HG02970 (cell line): Measurements from ENCODE around the gene VPS37C.

Source experiments
- ATAC-seq: cut with Tn5 transposase; IDR thresholded peaks from one replicate; pipeline ENCODE4 v1.9.1; 2021; ENCODE audit warnings: mild to moderate bottlenecking, moderate library complexity, moderate number of reproducible peaks; ENCODE audit not compliant: unreplicated experiment, low FRiP score

Gene VPS37C

GRCh38 chr11:61080986-61081590, 80.1 kb downstream of the VPS37C start:
- ATAC-seq: no peak

GRCh38 chr11:61080526-61080925, 80.7 kb downstream of the VPS37C start:
- ATAC-seq: no peak
